ENCODE data around the gene PTPRCAP. TPM values are rescaled to one million over a fixed set of nuclear protein-coding genes. Genes with fewer than 3 reads are reported as not detected.

The PTPRCAP gene
- total RNA-seq, 1 experiment from 2014 or later: 1.7 TPM

DNA sequence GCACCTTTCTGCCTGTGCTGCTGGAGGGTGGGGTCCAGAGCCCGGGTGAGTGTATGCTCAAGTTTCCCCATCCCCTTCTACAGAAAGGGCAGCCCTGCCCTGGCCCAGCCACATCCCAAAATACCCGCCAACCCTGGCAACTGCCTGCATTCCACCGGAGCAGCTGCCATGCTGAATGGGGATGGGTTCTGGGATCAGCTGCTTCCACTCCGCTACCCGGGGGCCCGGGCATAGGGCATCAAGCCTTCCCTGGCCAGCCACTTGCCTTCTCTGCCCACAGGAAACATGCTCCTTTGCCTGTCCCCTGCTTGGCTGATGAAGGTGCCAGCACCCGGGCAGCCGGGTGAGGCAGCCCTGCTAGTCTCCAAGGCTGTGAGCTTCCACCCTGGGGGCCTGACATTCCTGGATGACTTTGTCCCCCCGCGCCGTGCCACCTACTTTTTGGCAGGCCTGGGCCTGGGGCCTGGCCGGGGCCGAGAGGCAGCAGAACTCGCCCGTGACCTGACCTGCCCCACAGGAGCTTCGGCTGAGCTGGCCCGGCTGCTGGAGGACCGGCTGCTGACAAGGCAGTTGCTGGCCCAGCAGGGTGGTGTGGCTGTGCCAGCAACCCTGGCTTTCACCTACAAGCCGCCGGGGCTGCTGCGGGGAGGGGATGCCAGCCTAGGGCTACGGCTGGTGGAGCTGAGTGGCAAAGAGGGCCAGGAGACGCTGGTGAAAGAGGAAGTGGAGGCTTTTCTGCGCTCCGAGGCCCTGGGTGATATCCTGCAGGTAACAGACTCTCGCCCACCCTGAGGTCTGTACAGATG is 18.8 kb downstream of the PTPRCAP start:
- Histone ChIP-seq H3K9ac (ENCODE audit: extremely low read depth, insufficient read length, low read length) (no peak overlapping the region), H2AFZ (ENCODE audit: low read length) (no peak overlapping the region), H3K9me3 (ENCODE audit: control insufficient read depth, low read depth, low read length) (no peaks in the 10 kb centered on the region), H3K56ac (ENCODE audit: insufficient read length, low read depth, low read length) (no peak overlapping the region), H4K8ac (replicated peaks; ENCODE audit: insufficient read length, low read depth, low read length) (no peak overlapping the region), H3K4me1 (ENCODE audit: insufficient read depth, low read length) (no peaks in the 10 kb centered on the region), H3K23me2 (ENCODE audit: insufficient read length, low read depth, low read length, poor library complexity, severe bottlenecking) (no peaks in the 10 kb centered on the region), H2BK12ac (ENCODE audit: insufficient read length, low read depth, low read length) (no peak overlapping the region), H3K18ac (ENCODE audit: insufficient read length, low read depth, low read length) (no peak overlapping the region), H2AK5ac (ENCODE audit: insufficient read length, low read length) (no peak overlapping the region), H2BK5ac (ENCODE audit: insufficient read length, low read length) (no peak overlapping the region), H3K14ac (ENCODE audit: insufficient read depth, low read length) (no peak overlapping the region), H3K27me3 (ENCODE audit: insufficient read depth, low read length) (no peaks in the 10 kb centered on the region), H3K23ac (ENCODE audit: insufficient read length, low read depth, low read length) (no peak overlapping the region), H2BK15ac (ENCODE audit: low read depth, low read length) (no peak overlapping the region), H3K4ac (ENCODE audit: low read depth, low read length) (no peak overlapping the region), H3K79me1 (ENCODE audit: insufficient read depth, low read depth, low read length, poor library complexity, severe bottlenecking) (no peaks in the 10 kb centered on the region), H4K91ac (ENCODE audit: insufficient read length, low read depth, low read length) (no peak overlapping the region), H3T11ph (ENCODE audit: low read length) (no peak overlapping the region), H2BK20ac (ENCODE audit: low read depth, low read length, poor library complexity, severe bottlenecking) (no peak overlapping the region), H4K20me1 (ENCODE audit: control insufficient read depth, insufficient read depth, insufficient read length) (no peaks in the 10 kb centered on the region), H4K5ac (ENCODE audit: insufficient read length, low read depth, low read length) (no peak overlapping the region), H3K27ac (ENCODE audit: insufficient read length, low read depth, low read length) (no peak overlapping the region), H3K79me2 (ENCODE audit: insufficient read depth, low read length) (no peaks in the 10 kb centered on the region), H3K4me2 (ENCODE audit: insufficient read depth, insufficient read length, low read length) (no peak overlapping the region), H2BK120ac (ENCODE audit: low read depth, low read length, poor library complexity, severe bottlenecking) (no peak overlapping the region)
- peaks cover 0 to 1% (median 0%) of the 10 kb centered on the region in 3 experiments; a peak in 1 of 7 replicates for H3K36me3 Mint-ChIP-seq (ENCODE audit: insufficient read depth in 1 of 3, low read depth in 3 of 3)
- no peak for DNase-seq
- WGBS (ENCODE audit: extremely low coverage, insufficient read length, low lambda C conversion rate): no CpG with 5 or more reads among the region's 26 CpGs
- H3K4me1 Mint-ChIP-seq: peaks cover 22 to 26% of the 10 kb centered on the region in 2 experiments
- peaks cover 23% of the 10 kb centered on the region for H3K27me3 Mint-ChIP-seq (ENCODE audit: low read depth)
- no peak overlapping the region for H3K4me3 Mint-ChIP-seq
- H3K9me3 Mint-ChIP-seq: no peaks in the 10 kb centered on the region; a peak in 1 of 5 replicates
- TF ChIP-seq, protein P1, sequence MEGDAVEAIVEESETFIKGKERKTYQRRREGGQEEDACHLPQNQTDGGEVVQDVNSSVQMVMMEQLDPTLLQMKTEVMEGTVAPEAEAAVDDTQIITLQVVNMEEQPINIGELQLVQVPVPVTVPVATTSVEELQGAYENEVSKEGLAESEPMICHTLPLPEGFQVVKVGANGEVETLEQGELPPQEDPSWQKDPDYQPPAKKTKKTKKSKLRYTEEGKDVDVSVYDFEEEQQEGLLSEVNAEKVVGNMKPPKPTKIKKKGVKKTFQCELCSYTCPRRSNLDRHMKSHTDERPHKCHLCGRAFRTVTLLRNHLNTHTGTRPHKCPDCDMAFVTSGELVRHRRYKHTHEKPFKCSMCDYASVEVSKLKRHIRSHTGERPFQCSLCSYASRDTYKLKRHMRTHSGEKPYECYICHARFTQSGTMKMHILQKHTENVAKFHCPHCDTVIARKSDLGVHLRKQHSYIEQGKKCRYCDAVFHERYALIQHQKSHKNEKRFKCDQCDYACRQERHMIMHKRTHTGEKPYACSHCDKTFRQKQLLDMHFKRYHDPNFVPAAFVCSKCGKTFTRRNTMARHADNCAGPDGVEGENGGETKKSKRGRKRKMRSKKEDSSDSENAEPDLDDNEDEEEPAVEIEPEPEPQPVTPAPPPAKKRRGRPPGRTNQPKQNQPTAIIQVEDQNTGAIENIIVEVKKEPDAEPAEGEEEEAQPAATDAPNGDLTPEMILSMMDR (conservative IDR thresholded peaks at IDR 0.05): no peak
- H3K27ac Mint-ChIP-seq: no peak overlapping the region
